ENCODE measurements around the gene ALDH1A2. TPM values are rescaled to one million over a fixed set of nuclear protein-coding genes. Genes with fewer than 3 reads are reported as not detected.

Gene ALDH1A2
- total RNA-seq, 1 donor from 2014 or later, result 9.3 TPM

DNA sequence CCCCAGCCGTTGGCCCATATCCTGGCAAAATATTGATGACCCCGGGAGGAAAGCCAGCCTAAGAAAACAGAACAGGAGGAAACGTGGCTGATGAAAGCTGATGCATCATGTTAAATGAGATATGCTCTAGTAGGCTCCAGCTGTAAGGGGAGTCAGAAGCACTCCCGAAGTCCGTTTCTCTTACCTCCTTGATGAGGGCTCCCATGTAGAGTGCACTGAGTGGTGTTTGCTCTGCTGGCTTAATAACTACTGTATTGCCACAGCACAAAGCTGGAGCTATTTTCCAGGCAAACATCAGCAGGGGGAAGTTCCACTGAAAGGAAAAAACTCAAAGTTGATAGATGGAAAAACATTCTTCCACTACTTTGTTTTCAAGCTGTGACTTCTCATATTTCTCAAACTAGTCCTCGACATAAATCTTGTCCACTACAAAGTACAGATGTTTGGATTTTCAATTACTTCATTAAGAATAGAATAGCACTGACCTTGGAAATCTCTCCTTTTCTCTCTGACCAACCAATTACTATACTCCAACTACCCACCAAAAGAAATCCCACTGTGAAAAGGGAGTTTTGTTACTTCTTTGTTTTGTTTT is 72.7 kb downstream of the ALDH1A2 start:
- no peaks in the 10 kb centered on the region for H3K36me3 ChIP-seq
- intact Hi-C loops (cut with DNase I), result no loop called here
- no peaks in the 10 kb centered on the region for H3K9me3 ChIP-seq
- H3K4me1 ChIP-seq, result no peaks in the 10 kb centered on the region
- TF ChIP-seq, protein P1, sequence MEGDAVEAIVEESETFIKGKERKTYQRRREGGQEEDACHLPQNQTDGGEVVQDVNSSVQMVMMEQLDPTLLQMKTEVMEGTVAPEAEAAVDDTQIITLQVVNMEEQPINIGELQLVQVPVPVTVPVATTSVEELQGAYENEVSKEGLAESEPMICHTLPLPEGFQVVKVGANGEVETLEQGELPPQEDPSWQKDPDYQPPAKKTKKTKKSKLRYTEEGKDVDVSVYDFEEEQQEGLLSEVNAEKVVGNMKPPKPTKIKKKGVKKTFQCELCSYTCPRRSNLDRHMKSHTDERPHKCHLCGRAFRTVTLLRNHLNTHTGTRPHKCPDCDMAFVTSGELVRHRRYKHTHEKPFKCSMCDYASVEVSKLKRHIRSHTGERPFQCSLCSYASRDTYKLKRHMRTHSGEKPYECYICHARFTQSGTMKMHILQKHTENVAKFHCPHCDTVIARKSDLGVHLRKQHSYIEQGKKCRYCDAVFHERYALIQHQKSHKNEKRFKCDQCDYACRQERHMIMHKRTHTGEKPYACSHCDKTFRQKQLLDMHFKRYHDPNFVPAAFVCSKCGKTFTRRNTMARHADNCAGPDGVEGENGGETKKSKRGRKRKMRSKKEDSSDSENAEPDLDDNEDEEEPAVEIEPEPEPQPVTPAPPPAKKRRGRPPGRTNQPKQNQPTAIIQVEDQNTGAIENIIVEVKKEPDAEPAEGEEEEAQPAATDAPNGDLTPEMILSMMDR (IDR thresholded peaks at IDR 0.05), result no peak
- DNase-seq (ENCODE audit: low spot score in 2 of 2), result no peak
- no peaks in the 10 kb centered on the region for H3K27me3 ChIP-seq
- H3K27ac ChIP-seq, result no peak overlapping the region
- no peak overlapping the region for H3K4me3 ChIP-seq

DNA sequence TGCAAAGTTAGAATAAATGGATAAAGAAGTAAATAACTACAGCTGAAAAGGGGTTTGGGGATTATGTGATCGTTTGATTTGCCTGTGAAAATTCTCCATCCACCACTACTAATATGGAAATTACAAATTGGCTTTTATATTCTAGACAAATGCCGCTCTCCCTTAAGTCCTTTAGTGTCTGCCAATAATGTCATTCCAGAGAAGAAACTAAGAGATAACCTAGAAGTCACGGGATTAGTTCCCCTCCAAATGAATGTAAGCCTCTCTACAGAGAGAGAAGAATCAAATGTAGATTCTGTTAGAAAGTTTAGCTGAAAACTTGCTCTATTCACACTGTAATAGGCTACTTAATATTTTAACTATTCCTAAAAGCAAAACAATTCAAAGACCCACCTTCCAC is 92.0 kb downstream of the ALDH1A2 start:
- no peaks in the 10 kb centered on the region for H3K4me1 ChIP-seq
- no peak for DNase-seq (ENCODE audit: low spot score in 2 of 2)
- no peaks in the 10 kb centered on the region for H3K9me3 ChIP-seq
- no peaks in the 10 kb centered on the region for H3K36me3 ChIP-seq
- H3K27ac ChIP-seq, result no peak overlapping the region
- no peaks in the 10 kb centered on the region for H3K27me3 ChIP-seq
- no peak overlapping the region for H3K4me3 ChIP-seq
- intact Hi-C loops (cut with DNase I), result no loop called here
- TF ChIP-seq, protein P1 (IDR thresholded peaks at IDR 0.05), result no peak

DNA sequence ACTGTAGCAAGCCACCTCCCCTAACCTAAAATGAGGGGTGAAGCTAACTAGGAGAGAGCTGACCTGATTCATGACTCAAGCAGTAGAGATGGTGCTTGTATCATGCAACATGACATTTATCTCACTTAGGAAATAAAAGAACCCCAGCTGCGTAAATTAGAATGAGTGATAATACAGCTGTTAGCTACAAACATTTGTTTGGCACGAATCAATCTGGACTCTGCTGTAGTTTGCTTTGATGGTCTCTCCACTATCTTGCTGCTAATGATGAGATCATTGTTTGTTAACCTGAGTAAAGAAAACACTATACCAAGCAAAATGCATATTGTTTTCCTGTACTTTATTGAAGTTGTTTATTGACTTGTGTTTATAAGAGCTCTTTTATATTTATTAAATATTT is 92.6 kb downstream of the ALDH1A2 start:
- Histone ChIP-seq H3K4me3 (no peak overlapping the region), H3K36me3 (no peaks in the 10 kb centered on the region), H3K9me3 (no peaks in the 10 kb centered on the region), H3K27ac (no peak overlapping the region), H3K27me3 (no peaks in the 10 kb centered on the region), H3K4me1 (no peaks in the 10 kb centered on the region)
- no peak for DNase-seq (ENCODE audit: low spot score in 2 of 2)
- TF ChIP-seq, protein P1 (IDR thresholded peaks at IDR 0.05), result no peak
- intact Hi-C loops (cut with DNase I), result no loop called here

DNA sequence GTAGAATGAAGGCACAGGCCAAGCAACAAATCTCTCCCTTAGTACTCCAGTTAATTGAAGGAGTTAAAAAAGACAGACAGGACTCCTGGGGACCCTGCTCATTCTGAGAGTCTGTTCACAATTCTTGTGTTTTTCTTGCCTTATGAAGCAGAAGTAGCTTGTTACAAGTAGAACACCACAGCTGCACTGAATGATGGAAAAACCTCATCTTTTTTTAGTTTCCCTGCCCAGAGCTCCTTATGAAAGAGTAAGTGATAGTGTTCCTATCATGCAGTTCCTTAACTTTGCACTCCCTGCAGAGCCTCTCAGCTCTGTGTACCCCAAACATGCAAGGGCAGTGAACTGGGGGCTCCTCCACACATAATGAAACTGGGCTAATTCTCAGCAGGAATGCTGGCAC is 95.5 kb downstream of the ALDH1A2 start:
- Histone ChIP-seq H3K36me3 (no peaks in the 10 kb centered on the region), H3K4me3 (no peak overlapping the region), H3K27me3 (no peaks in the 10 kb centered on the region), H3K9me3 (no peaks in the 10 kb centered on the region), H3K27ac (no peak overlapping the region), H3K4me1 (no peaks in the 10 kb centered on the region)
- TF ChIP-seq, protein P1 (IDR thresholded peaks at IDR 0.05), result no peak
- DNase-seq (ENCODE audit: low spot score in 2 of 2), result no peak
- intact Hi-C loops (cut with DNase I), result loop anchor here (10.0 kb wide), 1 partner anchor 85 kb away; no protein-coding TSS in a partner anchor

DNA sequence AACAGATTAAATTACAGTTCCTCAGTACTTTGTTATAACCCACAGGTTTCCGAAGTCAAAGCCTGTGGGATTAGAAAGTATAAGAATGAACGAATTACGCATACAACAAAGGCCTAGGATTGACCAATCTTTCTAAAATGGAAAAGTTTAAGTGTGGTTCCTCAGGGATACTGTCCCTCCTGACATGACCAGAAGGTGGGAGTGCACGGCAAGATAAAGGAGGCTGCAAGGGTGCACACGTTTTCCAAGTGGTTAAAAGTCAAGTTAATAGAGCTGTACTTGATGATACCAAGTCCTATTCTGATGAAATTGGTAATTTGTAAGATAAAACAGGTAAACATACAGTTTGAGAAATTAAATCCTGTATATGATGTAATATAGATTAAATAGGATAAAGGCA is 96.2 kb downstream of the ALDH1A2 start:
- Histone ChIP-seq H3K9me3 (no peaks in the 10 kb centered on the region), H3K27me3 (no peaks in the 10 kb centered on the region), H3K27ac (no peak overlapping the region), H3K36me3 (no peaks in the 10 kb centered on the region), H3K4me1 (no peaks in the 10 kb centered on the region), H3K4me3 (no peak overlapping the region)
- intact Hi-C loops (cut with DNase I), result loop anchor here (10.0 kb wide), 1 partner anchor 85 kb away; no protein-coding TSS in a partner anchor
- no peak for DNase-seq (ENCODE audit: low spot score in 2 of 2)
- TF ChIP-seq, protein P1 (IDR thresholded peaks at IDR 0.05), result no peak

DNA sequence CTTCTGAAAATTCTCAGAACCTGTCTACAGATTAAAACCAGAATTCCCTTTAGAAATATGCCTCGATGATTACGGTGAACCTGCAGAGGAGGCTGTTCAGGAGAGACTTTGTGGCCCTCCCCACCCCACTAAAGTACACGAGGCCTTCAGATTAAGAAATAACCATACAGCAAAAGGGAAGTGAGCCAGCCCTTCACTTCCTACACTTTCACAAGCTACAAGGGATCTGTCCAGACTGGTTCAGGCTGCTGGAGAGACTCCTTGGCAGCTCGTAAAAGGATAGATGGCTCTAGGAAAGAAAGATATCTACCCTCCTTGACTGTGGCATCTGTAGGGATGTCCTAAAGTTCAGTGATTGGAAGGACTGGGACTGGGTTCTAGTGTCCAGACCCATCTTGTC is 102.6 kb downstream of the ALDH1A2 start:
- TF ChIP-seq, protein P1 (IDR thresholded peaks at IDR 0.05), result no peak
- Histone ChIP-seq H3K9me3 (no peaks in the 10 kb centered on the region), H3K27ac (no peak overlapping the region), H3K4me3 (no peak overlapping the region), H3K36me3 (no peaks in the 10 kb centered on the region), H3K27me3 (no peaks in the 10 kb centered on the region), H3K4me1 (no peaks in the 10 kb centered on the region)
- DNase-seq (ENCODE audit: low spot score in 2 of 2), result no peak
- intact Hi-C loops (cut with DNase I), result loop anchor here (10.0 kb wide), 1 partner anchor 78 kb away; no protein-coding TSS in a partner anchor

Data from ascending aorta (tissue), 2 donors.